ENCODE results near the gene HDAC4. TPM values are rescaled to one million over a fixed set of nuclear protein-coding genes. Genes with fewer than 3 reads are reported as not detected.

Gene HDAC4
- total and polyA plus RNA-seq, 10 of the 15 experiments (the other 5 are each of a cell fraction or from before 2014, with no cell fraction given), result 0.22 to 15.7 (median 4.8) TPM

DNA sequence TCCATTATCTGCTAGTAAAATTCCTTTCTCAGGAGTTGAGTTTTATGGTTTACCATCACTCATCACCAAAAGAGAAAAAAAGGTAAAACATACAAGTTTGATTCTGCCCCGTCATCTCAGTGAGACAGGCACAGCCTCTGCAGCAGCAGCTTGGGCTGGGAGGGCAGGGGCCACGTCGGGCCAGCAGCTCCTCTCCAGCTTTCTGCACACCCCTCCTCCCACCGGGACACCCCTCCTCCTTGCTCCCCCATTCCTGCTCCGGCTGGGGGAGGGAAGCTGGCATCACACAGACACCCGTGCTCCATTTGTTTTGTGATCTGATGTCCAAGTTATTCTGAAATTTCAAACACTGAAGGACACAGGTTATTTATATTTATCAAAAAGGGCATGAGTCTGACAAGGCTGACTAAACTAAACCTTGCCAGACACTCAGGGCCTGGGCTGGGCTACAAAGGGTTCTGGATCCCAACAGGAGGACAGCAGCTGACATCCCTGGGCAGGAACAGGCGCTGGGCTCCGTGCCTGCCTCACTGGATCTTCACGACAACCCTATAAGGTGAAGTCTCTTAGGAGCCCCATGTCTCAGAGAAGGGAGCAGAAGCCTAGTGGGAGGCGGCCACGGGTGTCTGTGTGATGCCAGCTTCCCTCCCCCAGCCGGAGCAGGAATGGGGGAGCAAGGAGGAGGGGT, 71.4 kb downstream of the HDAC4 start:
- H3K27me3 ChIP-seq (replicated peaks in 1 of 2; ENCODE audit: control insufficient read depth in 2 of 2, insufficient read depth in 2 of 2, low read length in 1 of 2), result no peaks in the 10 kb centered on the region
- no peak overlapping the region for H3K27ac ChIP-seq (ENCODE audit: control insufficient read depth, insufficient read depth)
- H4K20me1 ChIP-seq (ENCODE audit: control insufficient read depth, insufficient read depth), result peaks cover 2% of the 10 kb centered on the region; the same call in 1 of the 2 replicates
- H3K4me3 ChIP-seq, result no peak overlapping the region
- no peaks in the 10 kb centered on the region for H3K79me2 ChIP-seq (ENCODE audit: control insufficient read depth, insufficient read depth, low read length)
- BruUV-seq (replicated peaks), result no TSS peak
- CTCF ChIA-PET, result no interaction called here
- in situ Hi-C loops (cut with MboI) (no loop called here), intact Hi-C loops (cut with micrococcal nuclease; ENCODE audit: unreplicated experiment) (no loop called here)
- DNase-seq (ENCODE audit: low read depth, low spot score), result no peak
- 81% methylated on average over 12 of the region's 12 CpGs for WGBS (ENCODE audit: insufficient coverage, insufficient replicate concordance, low lambda C conversion rate, missing lambda C conversion rate)
- POLR2A ChIA-PET, result no interaction called here
- H3K9me3 ChIP-seq (replicated peaks; ENCODE audit: control insufficient read depth, insufficient read depth, low read length), result no peaks in the 10 kb centered on the region
- no peaks in the 10 kb centered on the region for H3K36me3 ChIP-seq (ENCODE audit: control insufficient read depth in 2 of 2, insufficient read depth in 2 of 2, low read length in 1 of 2)
- FAIRE-seq, result no peak
- H3K4me1 ChIP-seq (ENCODE audit: control insufficient read depth, insufficient read depth, low read length), result peaks cover 7% of the 10 kb centered on the region
- SMC1A ChIA-PET (ENCODE audit: uncharacterized antibody, unreplicated experiment), result interaction anchor here (1.9 kb wide), 1 partner anchor 35 kb away, joined by 4 read pairs; no protein-coding TSS in a partner anchor
- H3K4me2 ChIP-seq (ENCODE audit: control insufficient read depth, insufficient read depth), result no peak overlapping the region
- RAD21 ChIA-PET (ENCODE audit: unreplicated experiment), result no interaction called here
- no peak overlapping the region for H2AFZ ChIP-seq (ENCODE audit: control insufficient read depth, low read depth, low read length)
- TF ChIP-seq KDM1A (IDR thresholded peaks at IDR 0.05; ENCODE audit: borderline replicate concordance) (no peak), PAX5 (IDR thresholded peaks at IDR 0.05; ENCODE audit: borderline replicate concordance, low read depth, low read length) (no peak), ESRRA (IDR thresholded peaks at IDR 0.05; ENCODE audit: low read length) (no peak), POLR2AphosphoS2 (IDR thresholded peaks at IDR 0.05; ENCODE audit: low read depth, low read length) (no peak), CREB1 (IDR thresholded peaks at IDR 0.05; ENCODE audit: low read depth) (no peak), IKZF2 (IDR thresholded peaks at IDR 0.05) (no peak), TBL1XR1 (IDR thresholded peaks at IDR 0.05; ENCODE audit: low read depth, low read length) (no peak), SREBF1 (IDR thresholded peaks at IDR 0.05; ENCODE audit: low read length) (no peak)
- TF ChIP-seq, protein P1, sequence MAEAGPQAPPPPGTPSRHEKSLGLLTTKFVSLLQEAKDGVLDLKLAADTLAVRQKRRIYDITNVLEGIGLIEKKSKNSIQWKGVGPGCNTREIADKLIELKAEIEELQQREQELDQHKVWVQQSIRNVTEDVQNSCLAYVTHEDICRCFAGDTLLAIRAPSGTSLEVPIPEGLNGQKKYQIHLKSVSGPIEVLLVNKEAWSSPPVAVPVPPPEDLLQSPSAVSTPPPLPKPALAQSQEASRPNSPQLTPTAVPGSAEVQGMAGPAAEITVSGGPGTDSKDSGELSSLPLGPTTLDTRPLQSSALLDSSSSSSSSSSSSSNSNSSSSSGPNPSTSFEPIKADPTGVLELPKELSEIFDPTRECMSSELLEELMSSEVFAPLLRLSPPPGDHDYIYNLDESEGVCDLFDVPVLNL (IDR thresholded peaks at IDR 0.05; ENCODE audit: low read depth, low read length), result no peak
- TF ChIP-seq, protein P2, sequence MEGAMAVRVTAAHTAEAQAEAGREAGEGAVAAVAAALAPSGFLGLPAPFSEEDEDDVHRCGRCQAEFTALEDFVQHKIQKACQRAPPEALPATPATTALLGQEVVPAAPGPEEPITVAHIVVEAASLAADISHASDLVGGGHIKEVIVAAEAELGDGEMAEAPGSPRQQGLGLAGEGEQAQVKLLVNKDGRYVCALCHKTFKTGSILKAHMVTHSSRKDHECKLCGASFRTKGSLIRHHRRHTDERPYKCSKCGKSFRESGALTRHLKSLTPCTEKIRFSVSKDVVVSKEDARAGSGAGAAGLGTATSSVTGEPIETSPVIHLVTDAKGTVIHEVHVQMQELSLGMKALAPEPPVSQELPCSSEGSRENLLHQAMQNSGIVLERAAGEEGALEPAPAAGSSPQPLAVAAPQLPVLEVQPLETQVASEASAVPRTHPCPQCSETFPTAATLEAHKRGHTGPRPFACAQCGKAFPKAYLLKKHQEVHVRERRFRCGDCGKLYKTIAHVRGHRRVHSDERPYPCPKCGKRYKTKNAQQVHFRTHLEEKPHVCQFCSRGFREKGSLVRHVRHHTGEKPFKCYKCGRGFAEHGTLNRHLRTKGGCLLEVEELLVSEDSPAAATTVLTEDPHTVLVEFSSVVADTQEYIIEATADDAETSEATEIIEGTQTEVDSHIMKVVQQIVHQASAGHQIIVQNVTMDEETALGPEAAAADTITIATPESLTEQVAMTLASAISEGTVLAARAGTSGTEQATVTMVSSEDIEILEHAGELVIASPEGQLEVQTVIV (IDR thresholded peaks at IDR 0.05; ENCODE audit: borderline replicate concordance, partially characterized antibody), result no peak
- TF ChIP-seq, protein P3, sequence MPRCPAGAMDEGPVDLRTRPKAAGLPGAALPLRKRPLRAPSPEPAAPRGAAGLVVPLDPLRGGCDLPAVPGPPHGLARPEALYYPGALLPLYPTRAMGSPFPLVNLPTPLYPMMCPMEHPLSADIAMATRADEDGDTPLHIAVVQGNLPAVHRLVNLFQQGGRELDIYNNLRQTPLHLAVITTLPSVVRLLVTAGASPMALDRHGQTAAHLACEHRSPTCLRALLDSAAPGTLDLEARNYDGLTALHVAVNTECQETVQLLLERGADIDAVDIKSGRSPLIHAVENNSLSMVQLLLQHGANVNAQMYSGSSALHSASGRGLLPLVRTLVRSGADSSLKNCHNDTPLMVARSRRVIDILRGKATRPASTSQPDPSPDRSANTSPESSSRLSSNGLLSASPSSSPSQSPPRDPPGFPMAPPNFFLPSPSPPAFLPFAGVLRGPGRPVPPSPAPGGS (IDR thresholded peaks at IDR 0.05; ENCODE audit: borderline replicate concordance, insufficient read depth, low read depth, low read length, poor library complexity, severe bottlenecking), result no peak
- no peak for ATAC-seq
- H3K9ac ChIP-seq (ENCODE audit: control insufficient read depth, insufficient read depth, low read length), result no peak overlapping the region

Measured in GM12878 (cell line).